ENCODE data around the gene FAM89A. TPM values are rescaled to one million over a fixed set of nuclear protein-coding genes. Genes with fewer than 3 reads are reported as not detected.

The FAM89A gene
- total RNA-seq, 1 experiment from 2014 or later = 7.5 TPM

DNA sequence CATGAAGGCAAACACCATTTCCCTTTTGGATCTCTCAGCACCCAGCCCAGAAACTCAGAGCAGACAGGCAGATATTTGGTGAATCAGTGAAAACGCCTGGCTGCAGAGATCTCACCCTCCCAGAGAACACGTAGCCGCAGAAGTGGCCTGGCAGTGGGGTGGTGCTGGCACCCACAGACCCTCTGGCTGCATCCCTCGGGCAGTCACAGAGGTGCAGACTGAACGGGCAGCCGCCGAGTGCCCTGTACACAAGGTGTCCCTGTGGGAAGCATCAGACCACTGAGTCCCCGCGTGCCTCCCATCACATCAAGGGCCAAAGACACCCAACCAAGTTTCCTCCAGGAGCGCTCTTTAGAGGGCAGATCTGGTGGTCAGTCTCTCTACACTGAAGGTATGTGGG is 12.1 kb downstream of the FAM89A start:
- Histone ChIP-seq H3K27ac (ENCODE audit: low read length) (no peak overlapping the region), H3K9me3 (ENCODE audit: low read length) (no peaks in the 10 kb centered on the region), H4K20me1 (ENCODE audit: low read length) (no peaks in the 10 kb centered on the region), H2AFZ (ENCODE audit: low read length) (no peak overlapping the region), H3F3A (ENCODE audit: low read length, unreplicated experiment) (no peaks in the 10 kb centered on the region), H3K79me2 (ENCODE audit: low read length) (no peaks in the 10 kb centered on the region), H3K4me3 (ENCODE audit: low read length) (no peak overlapping the region), H3K36me3 (ENCODE audit: low read depth, low read length) (no peaks in the 10 kb centered on the region), H3K4me2 (ENCODE audit: low read length) (no peak overlapping the region), H3K27me3 (ENCODE audit: low read length) (no peaks in the 10 kb centered on the region), H3K9me2 (replicated peaks; ENCODE audit: low read length) (no peaks in the 10 kb centered on the region), H3K9ac (ENCODE audit: low read length) (no peak overlapping the region), H3K4me1 (ENCODE audit: insufficient read depth, low read length) (no peaks in the 10 kb centered on the region; the same call in 1 of the 2 replicates)
- CTCF ChIA-PET = no interaction called here
- ATAC-seq (no peak), DNase-seq (no peak)
- intact Hi-C loops (cut with micrococcal nuclease) = no loop called here
- TF ChIP-seq, protein P1, sequence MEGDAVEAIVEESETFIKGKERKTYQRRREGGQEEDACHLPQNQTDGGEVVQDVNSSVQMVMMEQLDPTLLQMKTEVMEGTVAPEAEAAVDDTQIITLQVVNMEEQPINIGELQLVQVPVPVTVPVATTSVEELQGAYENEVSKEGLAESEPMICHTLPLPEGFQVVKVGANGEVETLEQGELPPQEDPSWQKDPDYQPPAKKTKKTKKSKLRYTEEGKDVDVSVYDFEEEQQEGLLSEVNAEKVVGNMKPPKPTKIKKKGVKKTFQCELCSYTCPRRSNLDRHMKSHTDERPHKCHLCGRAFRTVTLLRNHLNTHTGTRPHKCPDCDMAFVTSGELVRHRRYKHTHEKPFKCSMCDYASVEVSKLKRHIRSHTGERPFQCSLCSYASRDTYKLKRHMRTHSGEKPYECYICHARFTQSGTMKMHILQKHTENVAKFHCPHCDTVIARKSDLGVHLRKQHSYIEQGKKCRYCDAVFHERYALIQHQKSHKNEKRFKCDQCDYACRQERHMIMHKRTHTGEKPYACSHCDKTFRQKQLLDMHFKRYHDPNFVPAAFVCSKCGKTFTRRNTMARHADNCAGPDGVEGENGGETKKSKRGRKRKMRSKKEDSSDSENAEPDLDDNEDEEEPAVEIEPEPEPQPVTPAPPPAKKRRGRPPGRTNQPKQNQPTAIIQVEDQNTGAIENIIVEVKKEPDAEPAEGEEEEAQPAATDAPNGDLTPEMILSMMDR (conservative IDR thresholded peaks at IDR 0.05; ENCODE audit: low read depth, low read length) = no peak
- TF ChIP-seq EZH2phosphoT487 (IDR thresholded peaks at IDR 0.05; ENCODE audit: borderline replicate concordance, low read length) = no peak
- TF ChIP-seq EZH2 (IDR thresholded peaks at IDR 0.05; ENCODE audit: low read length, unreplicated experiment) = no peak
- POLR2A ChIA-PET (ENCODE audit: unreplicated experiment) = no interaction called here
- BruUV-seq (replicated peaks) = no TSS peak

DNA sequence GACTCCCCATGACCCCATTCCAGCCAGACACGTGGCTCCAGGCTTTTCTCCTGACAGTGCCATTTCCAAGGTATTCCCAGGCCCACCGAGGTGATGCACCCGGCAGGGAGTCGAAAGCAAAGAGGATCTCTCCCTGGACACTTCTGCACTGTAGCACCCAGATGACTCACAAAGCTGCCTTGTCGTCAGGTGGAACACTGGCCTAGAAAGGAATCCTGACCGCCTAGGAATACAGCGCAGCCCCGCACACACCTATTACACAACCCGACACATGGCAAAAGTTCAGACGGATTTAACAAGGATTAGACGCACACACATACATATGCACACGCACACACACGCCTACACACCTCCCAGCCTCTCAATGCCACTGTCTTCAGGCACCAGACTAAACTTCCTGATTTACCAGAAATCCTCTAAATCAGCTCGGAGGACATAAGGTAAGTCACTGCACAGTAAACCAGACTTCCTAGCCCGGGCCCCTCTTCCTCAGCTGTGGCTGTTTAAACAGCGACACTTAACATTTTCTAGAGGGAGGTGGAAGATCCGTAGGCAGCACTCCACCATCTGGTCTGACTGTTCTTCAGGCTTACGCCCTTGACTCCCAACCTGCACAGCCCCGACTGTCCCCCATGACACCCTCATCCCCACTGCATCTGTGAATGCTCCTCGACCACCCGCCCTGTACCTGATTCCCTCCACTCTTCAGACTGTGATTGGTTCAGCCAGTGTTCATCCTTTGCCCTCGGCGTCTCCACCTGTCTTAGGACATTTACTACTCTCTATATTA is 12.7 kb downstream of the FAM89A start:
- ATAC-seq (no peak), DNase-seq (no peak)
- Histone ChIP-seq H3K4me2 (ENCODE audit: low read length) (no peak overlapping the region), H3F3A (ENCODE audit: low read length, unreplicated experiment) (no peaks in the 10 kb centered on the region), H3K9me2 (replicated peaks; ENCODE audit: low read length) (no peaks in the 10 kb centered on the region), H3K4me1 (ENCODE audit: insufficient read depth, low read length) (no peaks in the 10 kb centered on the region), H2AFZ (ENCODE audit: low read length) (no peak overlapping the region), H3K9me3 (ENCODE audit: low read length) (no peaks in the 10 kb centered on the region), H3K79me2 (ENCODE audit: low read length) (no peaks in the 10 kb centered on the region), H3K27me3 (ENCODE audit: low read length) (no peaks in the 10 kb centered on the region), H3K9ac (ENCODE audit: low read length) (no peak overlapping the region), H3K36me3 (ENCODE audit: low read depth, low read length) (no peaks in the 10 kb centered on the region), H4K20me1 (ENCODE audit: low read length) (no peaks in the 10 kb centered on the region), H3K27ac (ENCODE audit: low read length) (no peak overlapping the region), H3K4me3 (ENCODE audit: low read length) (no peak overlapping the region)
- CTCF ChIA-PET = no interaction called here
- TF ChIP-seq EZH2 (IDR thresholded peaks at IDR 0.05; ENCODE audit: low read length, unreplicated experiment) = no peak
- TF ChIP-seq, protein P1 (conservative IDR thresholded peaks at IDR 0.05; ENCODE audit: low read depth, low read length) = no peak
- no peak for TF ChIP-seq EZH2phosphoT487 (IDR thresholded peaks at IDR 0.05; ENCODE audit: borderline replicate concordance, low read length)
- BruUV-seq (replicated peaks) = no TSS peak
- POLR2A ChIA-PET (ENCODE audit: unreplicated experiment) = no interaction called here
- intact Hi-C loops (cut with micrococcal nuclease) = no loop called here

DNA sequence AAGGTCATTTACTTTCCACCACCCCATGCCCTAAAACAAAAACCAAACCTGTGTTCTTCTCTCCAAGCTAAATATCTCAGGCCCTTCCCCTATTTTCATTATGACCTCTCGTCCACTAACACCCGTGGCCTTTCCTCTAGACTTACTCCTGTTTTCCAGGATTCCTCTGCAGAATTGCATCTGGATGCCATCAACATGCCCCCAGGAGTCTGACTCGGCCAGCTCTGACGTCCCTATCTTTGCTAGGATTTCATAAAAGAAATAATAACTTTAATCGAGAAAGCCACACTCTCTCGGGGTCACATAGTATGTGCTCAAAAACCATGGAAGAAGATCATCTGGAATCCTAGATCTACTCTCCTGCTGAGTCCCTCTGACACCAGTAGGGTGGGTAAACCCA is 13.5 kb downstream of the FAM89A start:
- no TSS peak for BruUV-seq (replicated peaks)
- no peaks in the 10 kb centered on the region for H3K36me3 ChIP-seq (ENCODE audit: low read depth, low read length)
- H3F3A ChIP-seq (ENCODE audit: low read length, unreplicated experiment) = no peaks in the 10 kb centered on the region
- no peak overlapping the region for H2AFZ ChIP-seq (ENCODE audit: low read length)
- ChIA-PET CTCF (no interaction called here), POLR2A (ENCODE audit: unreplicated experiment) (no interaction called here)
- TF ChIP-seq EZH2phosphoT487 (IDR thresholded peaks at IDR 0.05; ENCODE audit: borderline replicate concordance, low read length) (no peak), EZH2 (IDR thresholded peaks at IDR 0.05; ENCODE audit: low read length, unreplicated experiment) (no peak)
- TF ChIP-seq, protein P1 (conservative IDR thresholded peaks at IDR 0.05; ENCODE audit: low read depth, low read length) = no peak
- H4K20me1 ChIP-seq (ENCODE audit: low read length) = no peaks in the 10 kb centered on the region
- H3K4me3 ChIP-seq (ENCODE audit: low read length) = no peak overlapping the region
- DNase-seq = no peak
- no peak overlapping the region for H3K27ac ChIP-seq (ENCODE audit: low read length)
- no peaks in the 10 kb centered on the region for H3K79me2 ChIP-seq (ENCODE audit: low read length)
- H3K9me3 ChIP-seq (ENCODE audit: low read length) = no peaks in the 10 kb centered on the region
- H3K4me2 ChIP-seq (ENCODE audit: low read length) = no peak overlapping the region
- H3K9me2 ChIP-seq (replicated peaks; ENCODE audit: low read length) = no peaks in the 10 kb centered on the region
- H3K4me1 ChIP-seq (ENCODE audit: insufficient read depth, low read length) = no peaks in the 10 kb centered on the region
- no peak overlapping the region for H3K9ac ChIP-seq (ENCODE audit: low read length)
- no peak for ATAC-seq
- intact Hi-C loops (cut with micrococcal nuclease) = no loop called here
- no peaks in the 10 kb centered on the region for H3K27me3 ChIP-seq (ENCODE audit: low read length)

All from PC-3 (cell line).